ENCODE measurements around the gene SLC34A3.

- TF ChIP-seq CTCF (IDR thresholded peaks at IDR 0.05; ENCODE audit: insufficient read depth, low read length): no peak
- TF ChIP-seq POLR2AphosphoS5 (IDR thresholded peaks at IDR 0.05; ENCODE audit: low read depth): no peak
- TF ChIP-seq GABPA (IDR thresholded peaks at IDR 0.05; ENCODE audit: low read depth): no peak
Observed at GRCh38 chr9:137192448-137192780, 38.3 kb upstream of the SLC34A3 start.

All from HL-60 (cell line).